NCI-H2029 treated with DMSO at 0.1 percent for 48 hours (cell line): ENCODE measurements around the gene TMOD1.

Experiments
- DNase-seq: peaks from one replicate; lab custom pipeline; 2025; lab: John Stamatoyannopoulos, UW

Gene TMOD1

GRCh38 chr9:97548819-97549540 is 47.5 kb downstream of the TMOD1 start:
- DNase-seq = no peak

DNA sequence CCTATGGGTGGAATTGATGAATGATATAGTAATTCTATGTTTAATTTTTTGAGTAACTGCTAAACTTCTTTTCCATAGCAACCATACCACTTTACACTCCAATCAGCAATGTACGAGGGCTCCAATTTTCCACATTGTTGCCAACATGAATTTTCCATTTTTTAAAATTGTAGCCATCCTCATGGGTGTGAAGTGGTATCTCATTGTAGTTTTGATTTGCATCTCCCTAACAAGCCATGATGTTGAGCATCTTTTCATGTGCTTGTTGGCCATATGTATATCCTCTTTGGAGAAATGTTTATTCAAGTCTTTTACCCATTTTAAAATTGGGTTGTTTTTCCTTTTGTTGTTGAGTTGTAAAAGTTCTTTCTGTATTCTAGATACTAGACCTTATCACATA is 48.9 kb downstream of the TMOD1 start:
- no peak for DNase-seq

- DNase-seq = no peak
Measured at GRCh38 chr9:97551308-97551707, 49.8 kb downstream of the TMOD1 start.

GRCh38 chr9:97553141-97553540 is 51.7 kb downstream of the TMOD1 start:
- no peak for DNase-seq

DNA sequence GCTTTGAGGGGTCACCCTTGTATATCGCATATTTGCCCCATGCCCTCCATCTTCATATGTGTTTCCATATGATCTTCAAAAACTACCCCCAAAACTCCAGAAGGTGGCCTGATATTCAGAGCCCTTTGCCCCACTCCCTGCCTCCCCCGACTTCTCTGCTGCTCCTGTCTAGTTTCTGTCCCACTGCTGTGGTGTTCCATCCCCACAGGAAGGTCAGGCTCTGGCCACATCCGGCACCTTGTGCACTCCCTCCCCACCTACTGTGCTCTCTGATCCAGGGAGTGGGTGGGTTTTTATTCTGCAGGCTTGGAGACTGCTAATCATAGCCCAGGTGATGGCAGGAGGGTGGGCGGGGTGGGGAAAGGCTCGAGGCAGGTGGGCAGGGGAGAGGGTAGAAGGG is 52.4 kb downstream of the TMOD1 start:
- DNase-seq = no peak

GRCh38 chr9:97554566-97555075 is 53.2 kb downstream of the TMOD1 start:
- DNase-seq = no peak

DNA sequence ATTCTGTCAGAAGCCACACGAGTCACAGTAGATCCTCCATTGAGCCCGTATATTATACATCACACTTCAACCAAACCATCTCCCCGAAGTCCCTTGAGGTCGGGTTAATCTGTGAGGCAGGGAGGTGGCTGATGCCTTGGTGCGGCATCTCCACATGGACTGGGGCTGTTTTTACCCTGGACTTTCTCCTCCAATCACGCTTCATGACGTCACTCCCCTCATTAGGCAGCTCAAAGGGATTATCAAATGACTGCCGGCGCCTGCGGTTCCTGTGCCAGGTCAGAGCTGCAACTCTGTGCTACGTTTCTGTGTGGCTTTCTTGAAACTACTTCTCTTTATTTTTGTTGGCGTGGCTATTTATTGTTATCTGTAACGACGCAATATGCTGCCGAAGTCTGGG is 53.7 kb downstream of the TMOD1 start:
- no peak for DNase-seq

- no peak for DNase-seq
Measured at GRCh38 chr9:97556036-97556720, 54.7 kb downstream of the TMOD1 start.

DNA sequence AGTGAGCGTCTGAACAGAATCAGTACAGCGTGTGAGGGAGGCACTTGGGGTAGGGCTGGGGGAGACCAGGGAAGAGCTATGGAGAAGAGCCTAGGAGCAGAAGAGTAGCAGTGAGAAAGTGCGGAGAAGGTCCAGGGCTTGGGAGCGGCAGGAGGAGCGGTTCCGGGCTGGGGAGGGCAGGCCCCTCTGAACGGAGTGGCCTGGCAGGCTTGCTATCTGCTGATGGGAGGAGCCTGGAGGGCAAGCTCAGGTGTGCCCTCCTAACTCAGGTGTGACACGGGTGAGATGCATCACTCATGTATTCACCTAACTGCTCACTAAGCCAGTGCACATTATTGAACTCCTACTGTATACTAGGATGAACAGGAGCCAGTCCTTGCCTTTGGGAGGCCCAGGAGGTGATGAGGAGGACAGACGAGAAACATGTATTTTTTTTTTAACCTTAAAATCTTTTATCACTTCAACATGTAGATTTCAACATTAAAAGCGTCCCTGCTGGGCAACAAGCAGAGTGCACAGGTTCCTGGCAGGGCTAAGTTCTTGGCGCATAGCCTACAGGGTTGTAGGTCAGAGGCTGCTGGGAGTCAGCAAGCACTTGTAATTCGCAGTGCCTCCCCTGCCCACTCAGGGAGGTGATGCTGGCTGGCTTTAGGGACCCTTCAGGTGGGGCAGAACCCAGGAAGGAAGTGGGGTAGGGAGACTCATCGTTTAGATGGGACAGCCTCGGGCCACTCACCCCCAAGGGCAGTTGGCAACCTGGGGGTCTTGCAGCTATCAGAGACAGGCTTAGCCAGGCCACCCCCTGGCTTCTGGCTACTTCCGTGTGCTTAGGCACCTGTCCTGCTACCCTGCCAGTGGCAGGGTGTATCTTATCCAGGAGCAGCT is 55.5 kb downstream of the TMOD1 start:
- peak; percentile 21 for DNase-seq

DNA sequence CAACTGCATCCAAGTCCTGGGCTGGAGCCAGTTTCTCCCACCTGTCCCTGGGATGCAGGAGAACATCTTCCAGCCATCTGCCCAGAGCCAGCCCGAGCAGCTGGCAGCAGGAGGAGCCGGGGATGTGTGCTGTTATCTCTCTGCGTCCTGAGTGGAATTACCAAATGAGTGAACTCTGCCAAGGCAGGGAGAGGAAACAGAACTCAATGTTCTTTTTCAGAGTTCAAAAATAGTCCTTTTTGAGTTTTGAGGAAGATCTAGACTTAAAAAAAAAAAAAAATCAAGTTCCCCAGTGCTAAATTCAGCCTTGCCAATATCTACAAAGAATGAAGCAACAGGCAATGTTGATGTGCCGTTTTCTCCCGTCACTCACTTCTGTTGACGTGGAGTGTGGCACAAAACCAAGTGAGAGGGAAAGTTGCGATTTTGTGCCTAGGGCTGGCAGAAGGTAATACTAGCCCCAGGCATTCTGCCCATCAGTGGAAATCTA is 56.2 kb downstream of the TMOD1 start:
- peak; percentile 67 for DNase-seq

- no peak for DNase-seq
Measured at GRCh38 chr9:97558701-97559101, 57.2 kb downstream of the TMOD1 start.

DNA sequence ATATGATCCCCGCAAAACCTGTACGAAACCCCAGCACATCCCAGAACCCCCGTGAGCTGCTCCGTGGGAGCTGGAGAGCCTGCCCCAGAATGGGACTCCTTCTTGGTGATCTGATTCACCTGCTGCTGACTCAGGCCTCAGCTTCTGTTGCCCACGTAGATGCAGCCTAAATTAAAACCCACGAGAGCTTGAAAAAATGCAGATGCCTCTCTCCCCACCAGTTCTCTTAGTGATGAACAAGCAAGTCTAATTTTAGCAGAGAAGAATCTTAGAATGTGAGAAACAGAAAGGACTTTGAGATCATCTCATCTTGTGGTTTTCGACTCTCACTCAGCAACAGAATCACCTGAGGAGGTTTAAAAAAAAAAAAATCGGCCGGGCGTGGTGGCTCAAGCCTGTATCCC is 57.6 kb downstream of the TMOD1 start:
- DNase-seq = no peak

DNA sequence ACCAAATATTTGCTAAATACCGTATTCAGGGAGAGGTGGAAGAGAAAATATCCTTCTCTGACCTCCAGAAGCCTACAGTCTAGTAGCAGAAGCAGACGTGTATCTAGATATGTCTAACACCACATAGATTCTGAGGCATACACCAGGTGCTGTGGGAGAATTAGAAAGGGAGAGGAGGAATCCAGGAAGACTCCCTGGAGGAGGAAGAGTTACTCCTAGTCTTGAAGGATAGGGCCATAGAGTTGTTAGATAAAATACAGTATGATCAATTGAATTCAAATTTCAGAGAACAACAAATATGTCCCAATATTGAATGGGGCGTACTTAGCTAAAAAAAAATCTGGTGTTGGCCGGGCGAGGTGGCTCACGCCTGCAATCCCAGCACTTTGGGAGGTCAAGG is 58.7 kb downstream of the TMOD1 start:
- no peak for DNase-seq

GRCh38 chr9:97560851-97561250 is 59.4 kb downstream of the TMOD1 start:
- no peak for DNase-seq

DNA sequence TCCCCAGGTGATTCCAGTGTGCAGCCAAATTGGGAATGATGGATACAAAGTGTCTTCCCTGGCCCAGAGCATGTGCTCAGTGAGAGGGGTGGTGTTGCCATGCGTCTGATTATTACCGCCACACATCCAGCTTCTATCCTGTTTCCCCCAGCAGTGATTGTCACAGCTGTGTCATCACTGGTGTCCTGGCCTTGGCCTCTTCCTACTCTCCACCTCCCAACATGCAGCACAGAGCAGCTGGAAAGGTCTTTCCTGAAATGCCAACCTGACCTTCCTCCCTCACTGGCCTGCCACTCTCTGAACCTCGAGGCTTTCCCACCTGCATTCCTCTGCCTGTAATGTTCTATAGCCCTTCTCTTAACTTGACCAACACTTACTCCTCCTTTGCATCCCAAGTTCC is 60.0 kb downstream of the TMOD1 start:
- no peak for DNase-seq

DNA sequence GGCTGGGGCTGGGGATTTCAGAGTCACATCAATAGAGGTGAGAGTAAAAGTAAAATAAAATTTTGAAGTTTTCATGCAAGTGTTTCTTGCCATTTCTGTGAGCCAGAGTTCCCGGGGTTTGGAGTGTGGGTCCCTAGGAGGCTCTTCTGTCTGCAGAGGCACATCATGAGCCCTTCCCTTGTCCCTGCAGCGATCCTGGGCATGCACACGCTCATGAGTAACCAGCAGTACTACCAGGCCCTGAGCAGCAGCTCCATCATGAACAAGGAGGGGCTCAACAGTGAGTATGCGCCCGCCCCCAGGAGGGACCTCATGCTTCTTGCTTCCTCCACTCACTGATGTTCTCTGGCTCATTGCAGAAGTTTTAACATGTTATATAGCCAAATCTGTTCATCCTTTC is 61.1 kb downstream of the TMOD1 start:
- DNase-seq = no peak

DNA sequence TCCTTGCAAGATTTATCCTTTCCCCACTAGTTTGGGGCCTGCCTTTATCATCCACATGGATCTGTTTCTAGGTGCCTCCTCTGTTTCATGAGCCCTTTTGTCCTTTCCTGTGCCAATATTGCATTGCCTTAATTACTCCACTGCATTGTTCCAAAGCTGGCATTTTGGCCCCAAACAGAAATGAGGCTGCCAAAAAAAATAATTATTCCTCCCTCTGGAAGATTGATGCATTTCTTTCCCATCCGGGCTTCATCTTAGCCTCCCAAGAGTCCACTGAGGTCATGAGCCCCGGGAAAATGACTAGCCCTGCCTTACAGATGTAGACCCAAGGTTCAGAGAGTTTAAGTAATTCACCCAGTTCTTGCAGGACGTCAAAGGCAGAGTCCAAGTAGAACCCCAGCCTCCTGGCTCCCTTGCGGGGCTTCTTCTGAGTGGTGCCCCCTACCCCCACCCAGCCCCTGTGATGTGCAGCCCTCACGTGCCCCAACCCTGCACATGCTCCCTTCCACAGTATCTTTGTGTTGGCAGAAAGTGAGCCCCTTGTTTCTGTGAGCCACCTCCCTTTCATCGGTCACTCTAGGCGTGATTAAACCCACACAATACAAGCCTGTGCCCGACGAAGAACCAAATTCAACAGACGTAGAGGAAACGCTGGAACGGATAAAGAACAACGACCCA is 62.1 kb downstream of the TMOD1 start:
- DNase-seq = no peak

DNA sequence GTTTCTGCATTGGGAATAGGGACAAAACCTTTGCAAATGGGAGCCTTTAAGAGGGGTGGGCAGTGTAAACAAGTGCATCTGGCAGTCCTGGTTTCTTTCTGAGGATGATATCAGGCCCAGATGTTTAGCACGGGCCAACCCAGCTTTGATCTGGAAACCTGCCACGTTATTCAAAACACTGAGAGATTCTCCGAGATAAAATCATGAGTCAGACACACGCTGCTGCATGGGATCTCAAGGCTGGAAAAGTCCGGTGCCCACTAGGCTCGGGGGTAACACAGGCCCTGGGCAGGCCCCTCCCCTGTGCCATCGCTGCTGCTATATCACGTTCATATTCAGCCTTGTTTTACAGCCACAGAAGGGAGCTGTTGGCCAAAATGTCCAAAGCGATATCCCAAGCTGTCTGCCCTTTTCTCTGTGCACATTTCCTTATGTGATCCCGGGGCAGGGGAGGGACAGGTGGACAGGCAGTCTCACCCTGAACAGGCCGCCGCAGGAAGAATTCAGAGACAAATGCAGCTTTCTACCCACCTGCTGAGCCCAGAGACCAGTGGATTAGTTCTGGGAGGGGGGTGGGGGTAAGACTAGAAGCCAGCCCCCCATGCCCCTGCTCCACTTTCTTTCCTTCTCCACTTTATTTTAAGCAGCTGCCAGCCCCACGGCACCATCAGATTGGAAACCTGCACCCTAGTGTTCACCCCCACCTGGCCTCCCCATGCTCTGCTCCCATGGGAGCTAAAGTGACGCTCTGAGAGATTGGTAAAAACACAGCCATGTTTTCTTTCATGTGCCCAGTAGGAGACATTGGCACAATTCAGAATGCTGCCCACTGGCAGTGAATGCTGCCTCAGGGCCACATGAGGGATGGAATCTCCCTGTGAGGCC is 63.1 kb downstream of the TMOD1 start:
- peak; percentile 58 for DNase-seq

DNA sequence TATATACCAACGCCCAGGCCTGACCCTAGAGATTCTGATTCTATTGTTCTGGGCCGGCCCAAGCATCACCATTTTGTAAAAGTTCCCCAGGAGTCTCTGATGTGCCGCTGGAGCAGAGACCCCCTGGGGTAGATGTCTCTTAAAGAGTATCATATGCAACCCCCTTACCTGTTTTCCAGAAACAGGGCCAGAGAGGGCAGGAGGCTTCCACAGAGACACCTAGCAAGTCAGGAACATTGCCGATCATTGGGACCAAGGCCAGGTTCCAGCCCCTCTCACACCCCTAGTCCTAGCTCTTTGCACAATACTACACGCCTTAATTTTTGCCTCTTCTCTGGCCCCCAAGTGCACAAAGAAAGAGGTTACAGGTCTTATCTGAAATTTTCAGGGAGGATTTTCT is 63.8 kb downstream of the TMOD1 start:
- no peak for DNase-seq

- DNase-seq = no peak
Measured at GRCh38 chr9:97567182-97567893, 65.9 kb downstream of the TMOD1 start.
